Thyroid gland (tissue), 4 donors: ENCODE results near the gene CAPN14. TPM values are rescaled to one million over a fixed set of nuclear protein-coding genes. Genes with fewer than 3 reads are reported as not detected.
"Not testable (repeated sequence)": the region's sequence is repeated elsewhere in the genome, so short reads cannot be mapped to it uniquely, and the experiment has no call there.

Experiments used
- DNase-seq, 2 donors: peaks; one replicate each; pipeline ENCODE4 v3.0.0-alpha.2; 2019
- H3K27ac ChIP-seq, 3 donors: fragments of 200-600 bp; sonication (generic); 1 replicate in 2 of 3; 2 replicates in 1 of 3; pipeline ENCODE4 v1.5.1; 2016 to 2019; ENCODE audit warnings: mild to moderate bottlenecking in 1 of 3, moderate library complexity in 1 of 3
- H3K27me3 ChIP-seq: fragments of 200-600 bp; sonication (generic); one replicate; pipeline ENCODE4 v1.5.1; 2019
- H3K36me3 ChIP-seq, 2 donors: fragments of 200-600 bp; sonication (generic); one replicate each; pipeline ENCODE4 v1.5.1; 2016 to 2019
- H3K4me1 ChIP-seq, 2 donors: fragments of 200-600 bp; sonication (generic); one replicate each; pipeline ENCODE4 v1.5.1; 2017 to 2019
- H3K4me3 ChIP-seq, 3 donors: fragments of 200-600 bp; sonication (generic); replicated peaks in 1 of 3; 1 replicate in 2 of 3; 2 replicates in 1 of 3; pipeline ENCODE4 v1.5.1; 2016; ENCODE audit warnings: mild to moderate bottlenecking in 1 of 3
- H3K9me3 ChIP-seq: fragments of 200-600 bp; sonication (generic); one replicate; pipeline ENCODE4 v1.5.1; 2017
- POLR2A ChIP-seq, 2 donors: fragments of 450-650 bp; IDR thresholded peaks; one replicate each; pipeline ENCODE4 v1.6.1; 2017; ENCODE audit warnings: antibody characterized with exemption in 2 of 2, mild to moderate bottlenecking in 2 of 2, moderate library complexity in 1 of 2
- WGBS, 2 donors: methylation state at CpG; one replicate each; pipeline ENCODE4 v1.1.5; 2017; 5-methylcytosine and 5-hydroxymethylcytosine counted together
- intact Hi-C: fragments of 100-400 bp; cut with DNase I; formaldehyde crosslinking; loops from one replicate; pipeline ENCODE4 v1.15.1; 2023
- total RNA-seq, 4 donors: library from RNA; depleted of rRNA; stranded (reverse); fragments of >200 nt; gene quantifications; one replicate each; pipeline ENCODE4 v1.2.3, GENCODE V29; 2016
- TF ChIP-seq, protein P1 (sequence below), 6 experiments: fragments of 200-600 bp in 3 of 6; fragments of 450-650 bp in 3 of 6; sonication (generic) in 3 of 6; IDR thresholded peaks; one replicate each; pipeline ENCODE4 v1.5.1; 2016 to 2019; ENCODE audit warnings: antibody characterized with exemption in 6 of 6, mild to moderate bottlenecking in 2 of 6, inconsistent platforms in 1 of 6, moderate library complexity in 1 of 6

CAPN14 gene
- total RNA-seq, 4 donors from 2014 or later, result 0.15 to 0.27 TPM; not detected in 2

DNA sequence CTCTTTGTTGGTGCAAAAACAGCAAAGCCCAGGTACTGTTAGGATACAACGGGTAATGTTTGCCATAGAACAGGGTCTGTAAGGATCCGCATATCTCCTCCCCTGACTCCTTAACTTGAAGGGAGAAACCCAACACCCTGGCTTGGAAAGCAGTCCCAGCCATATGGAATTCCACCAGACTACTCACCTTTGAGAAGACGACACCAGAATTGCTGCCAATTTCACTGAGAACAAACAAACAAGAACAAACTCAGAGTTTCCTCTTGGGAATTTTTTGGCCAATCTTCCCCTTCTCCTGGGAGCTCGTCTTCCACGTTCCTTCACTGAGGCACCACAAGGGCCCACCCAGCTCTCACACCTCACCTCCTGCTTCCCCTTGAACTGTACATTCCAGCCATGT lies 29.2 kb downstream of the CAPN14 start:
- Histone ChIP-seq H3K9me3 (no peaks in the 10 kb centered on the region), H3K27me3 (no peaks in the 10 kb centered on the region), H3K4me3 (no peak overlapping the region), H3K36me3 (no peaks in the 10 kb centered on the region), H3K27ac (no peak overlapping the region), H3K4me1 (no peaks in the 10 kb centered on the region)
- TF ChIP-seq, protein P1, sequence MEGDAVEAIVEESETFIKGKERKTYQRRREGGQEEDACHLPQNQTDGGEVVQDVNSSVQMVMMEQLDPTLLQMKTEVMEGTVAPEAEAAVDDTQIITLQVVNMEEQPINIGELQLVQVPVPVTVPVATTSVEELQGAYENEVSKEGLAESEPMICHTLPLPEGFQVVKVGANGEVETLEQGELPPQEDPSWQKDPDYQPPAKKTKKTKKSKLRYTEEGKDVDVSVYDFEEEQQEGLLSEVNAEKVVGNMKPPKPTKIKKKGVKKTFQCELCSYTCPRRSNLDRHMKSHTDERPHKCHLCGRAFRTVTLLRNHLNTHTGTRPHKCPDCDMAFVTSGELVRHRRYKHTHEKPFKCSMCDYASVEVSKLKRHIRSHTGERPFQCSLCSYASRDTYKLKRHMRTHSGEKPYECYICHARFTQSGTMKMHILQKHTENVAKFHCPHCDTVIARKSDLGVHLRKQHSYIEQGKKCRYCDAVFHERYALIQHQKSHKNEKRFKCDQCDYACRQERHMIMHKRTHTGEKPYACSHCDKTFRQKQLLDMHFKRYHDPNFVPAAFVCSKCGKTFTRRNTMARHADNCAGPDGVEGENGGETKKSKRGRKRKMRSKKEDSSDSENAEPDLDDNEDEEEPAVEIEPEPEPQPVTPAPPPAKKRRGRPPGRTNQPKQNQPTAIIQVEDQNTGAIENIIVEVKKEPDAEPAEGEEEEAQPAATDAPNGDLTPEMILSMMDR (IDR thresholded peaks at IDR 0.05), result no peak
- no peak for TF ChIP-seq POLR2A (IDR thresholded peaks at IDR 0.05)
- 53 to 63% methylated on average over 5 of the region's 5 CpGs for WGBS, 2 donors
- intact Hi-C loops, result no loop called here
- DNase-seq, result no peak

DNA sequence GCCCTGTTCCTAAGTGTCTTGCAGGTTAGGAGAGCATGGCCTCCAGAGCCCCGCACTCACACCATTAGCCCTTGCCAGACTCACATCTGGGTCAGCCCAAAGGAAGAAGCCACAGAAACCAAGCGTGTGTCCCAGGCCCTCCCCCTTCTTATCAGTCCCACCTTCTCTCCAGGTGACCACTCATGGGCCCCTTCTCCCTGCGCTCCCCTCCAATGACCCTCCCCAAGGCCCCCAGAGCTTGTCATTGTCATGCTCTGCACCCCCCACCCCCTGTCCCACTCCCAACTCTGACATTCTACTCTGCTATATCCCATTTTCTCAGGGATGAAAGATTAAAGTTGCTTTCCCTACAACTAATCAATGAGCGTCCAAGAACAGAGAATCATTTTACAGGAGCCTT lies 30.1 kb downstream of the CAPN14 start:
- H3K4me3 ChIP-seq, result no peak overlapping the region
- TF ChIP-seq, protein P1 (IDR thresholded peaks at IDR 0.05), result no peak
- no peak for TF ChIP-seq POLR2A (IDR thresholded peaks at IDR 0.05)
- intact Hi-C loops, result no loop called here
- no peak overlapping the region for H3K27ac ChIP-seq
- H3K36me3 ChIP-seq, result no peaks in the 10 kb centered on the region
- no peaks in the 10 kb centered on the region for H3K4me1 ChIP-seq
- no peak for DNase-seq
- no peaks in the 10 kb centered on the region for H3K27me3 ChIP-seq
- no peaks in the 10 kb centered on the region for H3K9me3 ChIP-seq
- 89 to 94% methylated on average over 4 of the region's 4 CpGs for WGBS, 2 donors

DNA sequence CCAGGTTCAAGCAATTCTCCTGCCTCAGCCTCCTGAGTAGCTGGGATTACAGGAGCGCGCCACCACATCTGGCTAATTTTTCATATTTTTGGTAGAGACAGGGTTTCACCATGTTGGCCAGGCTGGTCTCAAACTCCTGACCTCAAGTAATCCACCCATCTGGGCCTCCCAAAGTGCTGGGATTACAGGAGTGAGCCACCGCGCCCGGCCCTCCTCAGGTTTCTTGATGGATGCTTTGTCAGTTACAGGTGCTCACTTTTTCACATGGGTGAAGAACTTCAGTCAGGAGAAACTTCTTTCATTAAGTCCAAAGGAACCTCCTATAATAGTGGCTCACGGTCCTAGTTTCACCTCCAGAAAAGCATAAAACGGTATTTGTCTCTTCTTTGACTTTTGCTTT lies 33.3 kb downstream of the CAPN14 start:
- H3K4me1 ChIP-seq, H3K9me3 ChIP-seq, H3K4me3 ChIP-seq, H3K27me3 ChIP-seq, H3K36me3 ChIP-seq, DNase-seq, H3K27ac ChIP-seq, intact Hi-C loops: not testable (repeated sequence)
- 97% methylated on average over 7 of the region's 7 CpGs for WGBS, 2 donors

DNA sequence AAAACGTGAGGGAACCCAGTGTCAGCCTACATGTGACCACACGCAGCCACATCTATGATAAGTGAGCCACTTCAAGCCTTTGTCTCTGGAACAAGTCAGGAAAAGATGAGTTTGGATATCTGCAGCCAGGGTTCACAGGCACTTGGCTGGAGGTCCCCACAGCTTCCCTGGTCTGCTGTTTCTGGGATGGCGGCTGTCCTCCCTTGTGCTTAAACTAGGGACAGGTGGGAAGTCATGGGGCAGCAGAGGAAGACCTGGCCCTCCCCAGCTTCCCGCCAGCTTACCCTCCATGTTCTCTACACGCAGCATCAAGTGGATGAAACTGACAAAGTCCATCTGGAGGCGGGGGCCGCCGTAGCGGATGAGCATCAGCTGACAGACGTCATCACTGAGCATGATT lies 40.6 kb downstream of the CAPN14 start:
- TF ChIP-seq, protein P1 (IDR thresholded peaks at IDR 0.05), result no peak
- no peak for TF ChIP-seq POLR2A (IDR thresholded peaks at IDR 0.05)
- intact Hi-C loops, result loop anchor here (10.0 kb wide), 1 partner anchor 982 kb away; no protein-coding TSS in a partner anchor
- no peak for DNase-seq
- Histone ChIP-seq H3K4me3 (no peak overlapping the region), H3K4me1 (no peaks in the 10 kb centered on the region), H3K27me3 (no peaks in the 10 kb centered on the region), H3K27ac (no peak overlapping the region), H3K36me3 (no peaks in the 10 kb centered on the region), H3K9me3 (no peaks in the 10 kb centered on the region)
- WGBS, 2 donors, result 89 to 93% methylated on average over 10 of the region's 10 CpGs

DNA sequence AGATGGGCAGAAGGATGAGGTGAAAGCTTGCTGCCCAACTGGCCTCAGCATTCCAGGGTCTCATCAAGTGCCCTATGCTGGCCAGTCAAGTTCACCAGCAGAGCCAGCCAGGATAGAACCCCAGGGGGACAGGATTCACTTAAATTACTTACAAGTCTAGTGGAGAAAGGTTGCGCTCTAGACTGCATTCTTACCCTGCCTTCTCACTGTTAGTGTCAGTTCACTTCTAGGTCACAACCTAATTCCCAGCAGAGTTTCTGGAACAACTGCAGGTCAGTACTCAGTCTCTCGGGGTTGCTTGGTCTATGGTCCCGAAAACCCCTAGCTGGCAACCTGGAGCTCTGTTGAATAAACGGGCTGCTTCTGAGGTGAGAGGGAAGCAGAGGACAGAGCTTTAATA lies 46.2 kb downstream of the CAPN14 start:
- Histone ChIP-seq H3K4me1 (no peaks in the 10 kb centered on the region), H3K9me3 (no peaks in the 10 kb centered on the region), H3K27me3 (no peaks in the 10 kb centered on the region), H3K27ac (no peak overlapping the region), H3K4me3 (no peak overlapping the region), H3K36me3 (no peaks in the 10 kb centered on the region)
- intact Hi-C loops, result loop anchor here (2.0 to 10.0 kb wide), 2 partner anchors 456 to 976 kb away; no protein-coding TSS in a partner anchor
- DNase-seq, result no peak
- 81 to 86% methylated on average over 4 of the region's 4 CpGs for WGBS, 2 donors
- TF ChIP-seq, protein P1 (IDR thresholded peaks at IDR 0.05), result no peak
- TF ChIP-seq POLR2A (IDR thresholded peaks at IDR 0.05), result no peak
